HG02610 (cell line): ENCODE data around the gene HOXA4.

Experiments
- ATAC-seq: cut with Tn5 transposase; IDR thresholded peaks from one replicate; pipeline ENCODE4 v1.9.1; 2021; ENCODE audit warnings: mild to moderate bottlenecking, moderate library complexity; ENCODE audit not compliant: unreplicated experiment

HOXA4 gene

GRCh38 chr7:27133409-27134231, 3.1 kb upstream of the HOXA4 start:
- no peak for ATAC-seq

GRCh38 chr7:27132978-27133377, 2.4 kb upstream of the HOXA4 start:
- ATAC-seq = no peak

- ATAC-seq = no peak
Measured at GRCh38 chr7:27132214-27132613, 1.7 kb upstream of the HOXA4 start.

- ATAC-seq = no peak
Measured at GRCh38 chr7:27131390-27131819, 848 bp upstream of the HOXA4 start.

- ATAC-seq = no peak
Measured at GRCh38 chr7:27129729-27130539, 623 bp downstream of the HOXA4 start.

- no peak for ATAC-seq
Measured at GRCh38 chr7:27128776-27129728, 1.5 kb downstream of the HOXA4 start.

GRCh38 chr7:27128034-27128433, 2.5 kb downstream of the HOXA4 start:
- no peak for ATAC-seq

- ATAC-seq = no peak
Measured at GRCh38 chr7:27126596-27127327, 3.8 kb downstream of the HOXA4 start.

- ATAC-seq = no peak
Measured at GRCh38 chr7:27125986-27126394, 4.6 kb downstream of the HOXA4 start.

- no peak for ATAC-seq
Measured at GRCh38 chr7:27124902-27125689, 5.5 kb downstream of the HOXA4 start.

GRCh38 chr7:27124096-27124901, 6.3 kb downstream of the HOXA4 start:
- no peak for ATAC-seq

GRCh38 chr7:27123477-27124053, 7.0 kb downstream of the HOXA4 start:
- ATAC-seq = no peak

GRCh38 chr7:27123007-27123476, 7.5 kb downstream of the HOXA4 start:
- no peak for ATAC-seq

- no peak for ATAC-seq
Measured at GRCh38 chr7:27122077-27122910, 8.3 kb downstream of the HOXA4 start.

- ATAC-seq = no peak
Measured at GRCh38 chr7:27121684-27122076, 8.9 kb downstream of the HOXA4 start.

GRCh38 chr7:27119412-27119911, 11.1 kb downstream of the HOXA4 start:
- ATAC-seq = no peak

- no peak for ATAC-seq
Measured at GRCh38 chr7:27118580-27118979, 12.0 kb downstream of the HOXA4 start.
